RCC 7860 (cell line): ENCODE data around the gene FAM83D.

Source experiments
- DNase-seq: peaks from one replicate; pipeline ENCODE4 v3.0.0-alpha.2; 2015; ENCODE audit warnings: low spot score
- FAIRE-seq: peaks from 2 replicates; lab custom pipeline; 2012; peaks lifted over from hg19 to GRCh38; lab: Jason Lieb, UNC

Gene FAM83D

DNA sequence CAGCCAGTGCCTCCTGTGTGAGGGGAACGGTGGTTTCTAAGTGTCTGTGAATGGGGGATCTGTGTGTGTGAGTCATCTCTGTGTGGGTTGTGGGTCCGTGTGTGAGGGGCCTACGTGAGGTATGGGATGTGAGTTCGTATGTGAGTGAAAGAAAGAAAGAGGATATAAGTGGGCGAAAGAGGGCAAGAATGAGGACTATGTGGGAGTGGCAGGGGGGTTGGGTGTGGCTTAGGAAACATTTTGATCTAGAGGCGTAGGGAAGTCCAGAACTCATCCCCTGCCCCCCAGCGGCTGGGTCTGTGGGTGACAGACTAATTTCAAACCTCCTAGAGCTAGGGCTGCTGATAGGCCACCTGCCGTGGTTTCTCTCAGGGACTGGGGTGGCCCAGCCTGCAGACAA lies 71.4 kb downstream of the FAM83D start:
- DNase-seq (no peak), FAIRE-seq (no peak)

DNA sequence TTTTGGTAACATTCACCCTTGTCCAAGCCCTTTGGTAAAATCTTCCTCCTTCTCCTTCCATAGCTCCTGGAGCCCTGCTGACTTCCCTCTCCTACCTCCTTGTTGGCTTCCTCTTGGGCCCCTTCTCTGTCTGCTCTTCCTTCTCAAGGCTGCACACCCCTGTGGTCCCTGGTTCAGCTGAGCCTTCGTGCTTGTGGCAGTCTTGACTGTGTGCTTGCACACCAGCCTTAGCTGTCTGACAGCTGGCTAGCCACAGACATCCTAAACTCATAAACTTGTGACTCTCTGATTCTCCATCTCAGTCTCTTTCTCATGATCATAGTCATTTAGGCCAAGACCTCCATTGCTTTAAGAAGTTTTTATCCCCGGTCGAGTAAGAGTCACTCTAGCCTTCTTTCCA lies 73.0 kb downstream of the FAM83D start:
- DNase-seq (no peak), FAIRE-seq (no peak)

DNA sequence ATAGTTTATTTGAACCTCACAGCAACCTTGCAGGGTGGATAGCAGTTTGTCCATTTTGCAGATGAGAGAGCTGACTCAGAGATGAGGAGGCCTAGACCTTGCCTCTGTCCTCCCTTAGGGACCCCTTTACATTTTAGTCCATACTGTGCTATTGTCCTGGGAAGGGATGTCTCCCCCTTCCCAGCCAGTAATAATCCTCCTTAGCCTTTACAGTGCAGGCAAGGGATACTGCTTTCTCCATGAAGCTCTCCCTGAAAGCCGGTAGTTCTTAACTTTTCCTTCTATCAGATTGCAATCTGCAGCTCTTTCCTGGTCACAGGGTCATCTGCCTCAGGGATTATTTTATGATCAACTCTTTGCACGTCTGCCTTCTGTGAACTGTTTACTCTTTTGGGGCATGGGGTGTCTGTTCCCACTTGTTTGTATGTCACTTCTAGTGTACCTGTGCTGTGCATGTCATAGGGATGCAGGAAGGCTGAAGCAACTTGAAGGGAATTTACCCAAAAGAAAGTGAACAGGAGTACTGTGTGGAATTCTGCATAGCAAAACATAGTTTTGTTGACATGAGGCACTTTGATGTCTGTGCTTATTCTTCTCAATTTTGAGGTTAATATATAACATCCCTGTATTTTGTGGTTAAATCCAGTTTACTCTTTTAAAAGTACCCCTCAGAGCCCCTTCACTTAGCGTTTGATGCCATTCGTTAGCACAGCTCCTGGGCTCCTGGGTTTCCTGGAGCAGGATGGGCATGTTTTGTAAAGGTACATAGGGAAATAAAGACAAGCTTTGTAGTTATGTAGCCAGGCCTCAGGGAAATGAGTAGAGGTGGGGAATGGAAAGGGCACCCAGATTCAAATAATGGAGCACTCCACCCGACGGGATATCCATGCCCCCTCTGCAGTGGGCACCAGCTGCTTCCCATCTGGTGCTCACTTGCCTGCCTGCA lies 74.0 kb downstream of the FAM83D start:
- FAIRE-seq (no peak), DNase-seq (no peak)
